Measurements from ENCODE around the gene SLC22A23. TPM values are rescaled to one million over a fixed set of nuclear protein-coding genes. Genes with fewer than 3 reads are reported as not detected.

The SLC22A23 gene
- total RNA-seq, 1 donor from 2014 or later, result 14.6 TPM

DNA sequence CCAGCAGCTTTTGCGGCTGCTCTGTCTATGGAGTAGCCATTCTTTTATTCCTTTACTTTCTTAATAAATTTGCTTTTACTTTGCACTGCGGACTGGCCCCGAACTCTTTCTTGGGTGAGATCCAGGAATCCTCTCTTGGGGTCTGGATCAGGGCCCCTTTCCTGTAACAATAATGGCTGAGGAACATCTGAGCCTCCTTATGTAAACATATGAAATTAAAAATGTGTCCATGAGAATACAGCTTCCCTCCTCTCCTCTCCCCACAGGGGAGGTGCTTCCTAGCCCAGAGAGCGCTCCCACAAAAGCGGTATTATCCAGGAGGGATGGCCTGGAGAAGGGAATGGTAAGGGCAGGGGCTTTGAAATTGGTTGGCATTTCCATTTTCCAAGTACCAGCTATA lies 117.0 kb downstream of the SLC22A23 start:
- Mint-ChIP-seq H3K4me3 (peak overlapping the region; percentile 2), H3K27me3 (ENCODE audit: low read depth) (no peaks in the 10 kb centered on the region), H3K4me1 (peaks cover 86% of the 10 kb centered on the region), H3K36me3 (ENCODE audit: low read depth) (no peaks in the 10 kb centered on the region), H3K9me3 (no peaks in the 10 kb centered on the region), H3K27ac (ENCODE audit: unreplicated experiment) (peak overlapping the region; percentile 40)
- DNase-seq (ENCODE audit: low read depth, low spot score), result no peak
- TF ChIP-seq, protein P1, sequence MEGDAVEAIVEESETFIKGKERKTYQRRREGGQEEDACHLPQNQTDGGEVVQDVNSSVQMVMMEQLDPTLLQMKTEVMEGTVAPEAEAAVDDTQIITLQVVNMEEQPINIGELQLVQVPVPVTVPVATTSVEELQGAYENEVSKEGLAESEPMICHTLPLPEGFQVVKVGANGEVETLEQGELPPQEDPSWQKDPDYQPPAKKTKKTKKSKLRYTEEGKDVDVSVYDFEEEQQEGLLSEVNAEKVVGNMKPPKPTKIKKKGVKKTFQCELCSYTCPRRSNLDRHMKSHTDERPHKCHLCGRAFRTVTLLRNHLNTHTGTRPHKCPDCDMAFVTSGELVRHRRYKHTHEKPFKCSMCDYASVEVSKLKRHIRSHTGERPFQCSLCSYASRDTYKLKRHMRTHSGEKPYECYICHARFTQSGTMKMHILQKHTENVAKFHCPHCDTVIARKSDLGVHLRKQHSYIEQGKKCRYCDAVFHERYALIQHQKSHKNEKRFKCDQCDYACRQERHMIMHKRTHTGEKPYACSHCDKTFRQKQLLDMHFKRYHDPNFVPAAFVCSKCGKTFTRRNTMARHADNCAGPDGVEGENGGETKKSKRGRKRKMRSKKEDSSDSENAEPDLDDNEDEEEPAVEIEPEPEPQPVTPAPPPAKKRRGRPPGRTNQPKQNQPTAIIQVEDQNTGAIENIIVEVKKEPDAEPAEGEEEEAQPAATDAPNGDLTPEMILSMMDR (conservative IDR thresholded peaks at IDR 0.05), result no peak

DNA sequence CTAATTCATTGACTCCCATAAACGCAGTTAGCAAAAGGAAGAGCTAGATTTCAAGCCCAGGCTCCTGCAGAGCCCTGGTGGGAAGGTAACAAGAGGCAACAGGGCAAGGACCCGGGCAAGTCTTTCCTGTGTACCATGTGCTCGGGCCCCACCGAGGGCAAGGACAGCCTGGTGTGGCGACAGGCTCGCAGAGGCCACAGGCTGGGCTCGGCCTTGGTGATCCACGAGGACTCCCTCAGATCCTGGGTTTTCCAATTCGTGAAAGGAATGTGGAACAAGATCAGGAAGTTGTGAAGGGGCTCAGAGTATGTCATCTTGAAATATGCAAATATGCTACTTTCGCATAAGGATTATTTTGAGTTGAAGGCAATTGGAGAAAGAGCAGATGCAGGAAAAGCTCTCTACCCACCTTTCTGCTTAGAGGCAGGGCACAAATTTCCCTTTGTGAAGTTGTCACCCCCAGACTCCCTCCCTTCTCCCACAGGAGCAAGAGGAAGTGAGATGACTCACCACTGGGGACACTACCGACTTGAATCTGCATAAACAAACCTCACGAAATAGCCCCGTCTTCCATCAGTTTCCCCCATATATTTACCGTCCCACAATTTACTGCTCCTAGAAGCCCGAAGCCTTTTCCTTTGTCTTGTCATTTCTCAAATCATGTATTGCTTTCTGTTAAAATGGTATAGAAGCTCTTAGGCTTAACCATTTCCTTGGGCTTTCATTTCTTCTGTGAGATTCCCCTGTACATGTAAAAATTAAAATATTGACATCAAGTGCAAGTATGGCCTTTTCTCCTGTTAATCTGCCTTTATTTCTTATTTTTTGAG lies 119.1 kb downstream of the SLC22A23 start:
- no peaks in the 10 kb centered on the region for H3K36me3 Mint-ChIP-seq (ENCODE audit: low read depth)
- no peaks in the 10 kb centered on the region for H3K27me3 Mint-ChIP-seq (ENCODE audit: low read depth)
- TF ChIP-seq, protein P1 (conservative IDR thresholded peaks at IDR 0.05), result no peak
- peaks cover 87% of the 10 kb centered on the region for H3K4me1 Mint-ChIP-seq
- no peak for DNase-seq (ENCODE audit: low read depth, low spot score)
- H3K4me3 Mint-ChIP-seq, result peak overlapping the region; percentile 42
- H3K9me3 Mint-ChIP-seq, result no peaks in the 10 kb centered on the region
- peak overlapping the region; percentile 72 for H3K27ac Mint-ChIP-seq (ENCODE audit: unreplicated experiment)

DNA sequence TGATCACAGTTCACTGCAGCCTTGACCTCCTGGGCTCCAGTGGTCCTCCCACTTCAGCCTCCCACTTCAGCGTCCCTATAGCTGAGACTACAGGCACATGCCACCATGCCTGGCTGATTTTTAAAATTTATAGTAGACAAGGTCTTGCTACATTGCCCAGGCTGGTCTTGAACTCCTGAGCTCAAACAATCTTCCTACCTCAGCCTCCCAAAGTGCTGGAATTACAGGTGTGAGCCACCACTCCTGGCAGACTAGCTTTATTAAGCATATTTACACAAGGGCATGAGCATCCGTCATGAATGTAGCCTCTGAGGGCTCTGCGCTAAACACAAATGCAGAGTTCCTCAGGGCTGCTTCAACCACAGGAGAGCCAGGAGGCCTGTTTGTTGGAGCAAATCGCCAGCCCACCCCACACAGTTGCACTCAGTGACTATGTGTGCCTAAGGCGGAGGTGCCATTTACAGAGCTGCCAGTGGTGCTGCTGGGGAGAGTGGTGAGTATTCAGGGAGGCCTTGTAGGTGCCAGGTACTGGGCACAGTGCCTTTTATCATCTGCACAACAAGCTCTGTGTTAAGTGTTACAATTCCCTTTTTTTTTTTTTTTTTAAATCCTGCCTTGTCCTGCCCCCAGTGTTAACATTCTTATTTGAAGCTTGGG lies 119.9 kb downstream of the SLC22A23 start:
- Mint-ChIP-seq H3K36me3 (ENCODE audit: low read depth) (no peaks in the 10 kb centered on the region), H3K27me3 (ENCODE audit: low read depth) (no peaks in the 10 kb centered on the region), H3K4me1 (peaks cover 81% of the 10 kb centered on the region), H3K9me3 (no peaks in the 10 kb centered on the region), H3K27ac (ENCODE audit: unreplicated experiment) (no peak overlapping the region), H3K4me3 (peak overlapping the region; percentile 42)
- DNase-seq (ENCODE audit: low read depth, low spot score), result no peak
- TF ChIP-seq, protein P1 (conservative IDR thresholded peaks at IDR 0.05), result no peak

DNA sequence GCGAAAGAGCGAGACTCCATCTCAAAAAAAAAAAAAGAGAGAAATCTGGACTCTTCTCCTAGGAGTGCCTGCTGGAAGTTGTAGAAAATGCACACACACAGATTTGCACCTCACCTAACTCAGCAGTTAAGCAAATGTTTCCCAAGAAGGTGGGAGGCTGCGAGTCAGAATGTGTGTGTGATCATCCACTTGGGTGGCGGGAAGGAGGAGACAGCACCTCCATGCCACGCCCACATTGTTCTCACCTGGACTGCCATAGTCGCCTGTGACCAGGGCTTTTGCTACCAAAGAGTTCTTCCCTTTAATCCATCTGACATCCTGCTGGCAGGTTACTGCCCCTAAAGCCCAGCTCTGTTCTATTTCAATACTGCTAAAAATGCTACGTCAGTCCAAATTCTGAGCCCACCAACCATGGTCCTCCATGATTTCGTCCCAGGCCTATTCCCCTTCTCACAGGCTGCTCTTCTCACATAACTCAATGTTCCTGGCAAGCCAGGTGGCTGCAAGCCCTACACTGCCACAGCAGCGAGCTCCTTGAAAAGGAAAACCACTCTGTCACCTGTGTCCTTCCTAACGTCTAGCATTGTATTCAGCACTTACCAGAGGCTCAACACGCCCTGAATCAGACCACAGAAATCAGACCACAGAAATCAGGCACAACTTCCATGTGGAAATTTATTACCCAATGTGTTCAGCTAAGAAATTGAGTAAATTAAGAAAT lies 120.6 kb downstream of the SLC22A23 start:
- Mint-ChIP-seq H3K4me3 (no peak overlapping the region), H3K36me3 (ENCODE audit: low read depth) (no peaks in the 10 kb centered on the region), H3K4me1 (peaks cover 81% of the 10 kb centered on the region), H3K9me3 (no peaks in the 10 kb centered on the region), H3K27me3 (ENCODE audit: low read depth) (no peaks in the 10 kb centered on the region), H3K27ac (ENCODE audit: unreplicated experiment) (no peak overlapping the region)
- TF ChIP-seq, protein P1 (conservative IDR thresholded peaks at IDR 0.05), result no peak
- DNase-seq (ENCODE audit: low read depth, low spot score), result no peak

DNA sequence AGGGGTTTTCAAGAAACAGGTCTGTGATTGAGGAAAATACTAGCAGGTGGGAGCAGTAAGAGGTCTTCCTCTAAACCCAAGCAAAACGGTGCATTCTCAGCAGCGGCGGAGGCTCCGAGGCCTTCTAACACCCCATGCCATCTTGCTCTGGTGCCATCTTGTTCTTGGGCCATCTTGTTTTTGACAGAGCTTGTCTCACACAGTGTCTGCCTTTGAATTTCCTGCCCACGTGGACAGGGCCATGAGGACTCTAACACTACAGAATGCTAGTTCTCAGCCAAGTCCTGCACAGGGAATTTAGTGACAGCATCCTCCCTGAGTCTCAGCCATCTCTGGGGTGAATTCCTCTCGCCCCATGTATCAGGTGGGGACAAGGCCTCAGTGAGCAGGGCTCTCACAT lies 121.7 kb downstream of the SLC22A23 start:
- H3K27ac Mint-ChIP-seq (ENCODE audit: unreplicated experiment), result no peak overlapping the region
- H3K4me3 Mint-ChIP-seq, result no peak overlapping the region
- no peaks in the 10 kb centered on the region for H3K9me3 Mint-ChIP-seq
- peaks cover 77% of the 10 kb centered on the region for H3K4me1 Mint-ChIP-seq
- TF ChIP-seq, protein P1 (conservative IDR thresholded peaks at IDR 0.05), result no peak
- no peaks in the 10 kb centered on the region for H3K27me3 Mint-ChIP-seq (ENCODE audit: low read depth)
- DNase-seq (ENCODE audit: low read depth, low spot score), result no peak
- H3K36me3 Mint-ChIP-seq (ENCODE audit: low read depth), result no peaks in the 10 kb centered on the region
